GM19452 (cell line): ENCODE results near the gene CASK.

ENCODE experiments used
- ATAC-seq: cut with Tn5 transposase; IDR thresholded peaks from one replicate; pipeline ENCODE4 v1.9.1; 2021; ENCODE audit not compliant: unreplicated experiment

The CASK gene

DNA sequence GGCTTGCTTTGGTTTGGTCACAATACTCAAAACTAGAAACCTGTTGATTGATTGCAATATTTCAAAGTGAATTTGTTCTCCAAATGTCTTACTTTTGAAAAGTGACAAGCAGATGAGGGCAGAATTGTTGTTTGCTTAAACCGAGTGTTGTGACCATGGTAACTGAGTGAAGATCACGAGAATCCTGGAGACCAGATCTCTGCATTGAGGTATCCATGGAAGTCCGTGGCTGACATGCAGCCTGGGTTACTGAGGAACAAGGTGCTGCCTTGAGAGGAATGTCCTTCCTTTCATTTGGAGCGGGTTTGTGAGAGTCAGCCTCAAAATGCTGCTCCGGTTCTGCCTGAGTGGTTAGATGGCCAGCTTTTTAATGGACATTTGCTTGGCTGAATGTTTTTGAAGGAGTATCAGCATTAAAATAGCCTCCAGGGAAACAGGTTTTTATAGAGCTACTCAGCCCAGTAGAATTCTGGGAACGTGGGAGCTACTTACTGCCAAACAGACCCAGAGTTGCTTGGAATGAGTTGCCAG, 444.9 kb downstream of the CASK start:
- ATAC-seq, result no peak

DNA sequence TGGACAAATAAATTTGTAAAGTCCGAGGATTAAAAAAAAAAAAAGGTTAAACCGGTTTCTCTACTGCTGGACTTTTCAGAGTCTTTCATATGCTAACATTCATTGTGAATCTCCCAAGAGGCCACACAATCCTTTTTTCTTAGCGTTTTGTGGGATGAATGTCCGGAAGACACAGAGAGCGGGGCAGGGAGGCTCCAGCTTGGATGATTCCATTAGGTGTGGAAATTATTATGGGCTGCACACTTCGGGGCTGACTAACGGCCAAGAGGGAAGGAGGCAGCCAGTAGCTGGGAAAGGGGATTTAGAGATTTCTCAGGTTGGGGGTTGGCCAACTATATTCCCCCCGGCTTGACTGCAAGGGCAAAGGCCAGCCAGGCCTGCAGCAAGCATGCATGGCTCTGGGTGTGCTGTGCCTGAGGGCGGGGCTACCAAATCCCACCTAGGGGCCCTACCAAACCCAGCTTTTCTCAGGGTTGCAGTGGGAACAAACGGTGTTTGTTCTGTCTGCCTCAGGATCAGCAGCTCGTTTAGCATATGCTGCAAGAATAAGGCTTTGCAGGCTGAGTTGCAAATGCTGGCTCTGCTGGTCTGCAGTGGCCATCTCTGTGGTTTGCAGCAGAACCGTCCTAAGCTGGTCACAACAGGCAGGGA, 447.6 kb downstream of the CASK start:
- no peak for ATAC-seq

DNA sequence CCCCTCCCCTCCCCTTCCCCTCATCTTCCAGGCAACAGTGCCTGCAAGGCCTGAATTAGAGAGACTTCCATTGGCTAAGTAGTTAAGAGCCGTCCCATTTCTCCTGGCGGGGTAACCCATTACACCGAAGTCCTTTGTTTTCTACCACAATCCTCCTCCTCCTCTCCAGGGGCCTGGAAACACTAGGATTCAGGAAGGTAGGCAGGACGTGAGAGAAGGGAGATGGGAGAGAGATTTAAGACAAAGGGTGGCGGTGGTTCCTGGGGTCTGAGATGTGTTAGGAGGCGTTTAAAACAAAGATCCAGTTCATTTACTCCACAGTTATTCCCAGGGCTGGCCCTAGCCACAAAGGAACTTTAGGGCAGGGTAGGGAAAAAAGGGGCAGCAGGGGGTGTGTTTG, 448.2 kb downstream of the CASK start:
- no peak for ATAC-seq

DNA sequence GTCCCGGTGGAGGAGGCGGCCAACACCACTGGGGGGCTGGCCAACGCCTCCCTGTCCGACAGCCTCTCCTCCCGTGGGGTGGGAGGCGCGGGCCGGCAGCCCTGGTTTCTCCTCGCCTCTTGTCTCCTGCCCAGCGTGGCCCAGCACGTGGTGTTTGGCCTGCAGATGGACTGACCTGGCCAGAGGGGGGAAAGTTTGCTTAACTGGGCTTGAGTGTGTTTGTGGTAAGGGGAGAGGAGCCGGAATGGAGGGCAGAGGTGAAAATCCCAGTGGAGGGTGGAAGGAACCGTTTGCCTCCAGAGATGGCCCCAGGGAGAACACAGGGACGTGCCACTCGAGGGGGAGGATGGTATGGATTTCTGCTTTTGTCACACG, 448.6 kb downstream of the CASK start:
- ATAC-seq, result no peak

DNA sequence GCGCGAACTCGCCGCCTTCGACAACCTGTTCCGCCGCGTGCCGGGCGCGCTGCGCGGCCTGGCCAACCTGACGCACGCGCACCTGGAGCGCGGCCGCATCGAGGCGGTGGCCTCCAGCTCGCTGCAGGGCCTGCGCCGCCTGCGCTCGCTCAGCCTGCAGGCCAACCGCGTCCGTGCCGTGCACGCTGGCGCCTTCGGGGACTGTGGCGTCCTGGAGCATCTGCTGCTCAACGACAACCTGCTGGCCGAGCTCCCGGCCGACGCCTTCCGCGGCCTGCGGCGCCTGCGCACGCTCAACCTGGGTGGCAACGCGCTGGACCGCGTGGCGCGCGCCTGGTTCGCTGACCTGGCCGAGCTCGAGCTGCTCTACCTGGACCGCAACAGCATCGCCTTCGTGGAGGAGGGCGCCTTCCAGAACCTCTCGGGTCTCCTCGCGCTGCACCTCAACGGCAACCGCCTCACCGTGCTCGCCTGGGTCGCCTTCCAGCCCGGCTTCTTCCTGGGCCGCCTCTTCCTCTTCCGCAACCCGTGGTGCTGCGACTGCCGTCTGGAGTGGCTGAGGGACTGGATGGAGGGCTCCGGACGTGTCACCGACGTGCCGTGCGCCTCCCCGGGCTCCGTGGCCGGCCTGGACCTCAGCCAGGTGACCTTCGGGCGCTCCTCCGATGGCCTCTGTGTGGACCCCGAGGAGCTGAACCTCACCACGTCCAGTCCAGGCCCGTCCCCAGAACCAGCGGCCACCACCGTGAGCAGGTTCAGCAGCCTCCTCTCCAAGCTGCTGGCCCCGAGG, 449.2 kb downstream of the CASK start:
- ATAC-seq, result no peak

DNA sequence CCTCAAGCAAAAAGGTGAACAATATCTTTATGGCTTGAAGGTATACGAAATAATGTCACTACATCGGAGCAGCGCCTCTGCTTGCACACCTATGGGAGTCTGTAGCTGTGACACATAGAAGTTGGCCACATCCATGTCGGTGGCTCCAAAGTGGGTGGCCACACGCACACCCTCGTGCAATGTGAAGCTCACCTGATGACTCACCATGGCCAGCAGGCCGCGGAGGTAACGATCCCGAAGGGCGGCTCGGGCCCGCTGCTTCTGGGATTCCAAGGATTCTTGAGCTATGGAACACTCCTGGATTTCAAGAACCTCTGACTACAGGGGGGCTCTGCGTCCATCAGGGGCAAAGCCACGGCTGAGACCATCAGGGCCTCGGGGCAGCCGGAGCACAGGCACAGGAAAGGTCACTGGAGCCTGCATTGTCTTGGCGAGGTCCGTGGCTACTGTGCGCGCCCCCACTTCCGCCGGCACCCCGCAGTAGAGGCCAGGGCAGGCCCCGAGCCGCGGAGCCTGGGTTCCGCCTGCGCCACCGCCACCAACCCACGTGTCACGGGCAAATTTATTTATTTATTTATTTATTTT, 451.0 kb downstream of the CASK start:
- no peak for ATAC-seq

DNA sequence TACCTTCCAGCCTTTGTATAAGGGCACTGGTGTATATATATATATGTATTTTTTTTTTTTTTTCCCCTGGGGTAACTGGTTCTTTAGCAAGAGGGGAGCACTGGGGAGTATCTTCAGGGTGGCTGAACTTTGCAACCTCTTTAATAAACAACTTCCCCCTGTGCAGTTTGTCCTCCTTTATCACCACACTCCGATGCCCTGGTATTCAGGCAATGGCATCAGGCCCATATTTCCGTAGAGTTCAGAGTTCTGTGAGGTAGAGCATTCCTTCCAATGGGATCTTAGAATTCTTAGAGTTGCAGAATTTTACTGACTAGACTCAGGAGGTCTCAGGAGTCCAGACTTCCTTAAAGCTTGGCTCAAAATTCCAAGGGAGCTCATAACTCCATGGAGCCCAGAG, 451.6 kb downstream of the CASK start:
- ATAC-seq, result no peak

DNA sequence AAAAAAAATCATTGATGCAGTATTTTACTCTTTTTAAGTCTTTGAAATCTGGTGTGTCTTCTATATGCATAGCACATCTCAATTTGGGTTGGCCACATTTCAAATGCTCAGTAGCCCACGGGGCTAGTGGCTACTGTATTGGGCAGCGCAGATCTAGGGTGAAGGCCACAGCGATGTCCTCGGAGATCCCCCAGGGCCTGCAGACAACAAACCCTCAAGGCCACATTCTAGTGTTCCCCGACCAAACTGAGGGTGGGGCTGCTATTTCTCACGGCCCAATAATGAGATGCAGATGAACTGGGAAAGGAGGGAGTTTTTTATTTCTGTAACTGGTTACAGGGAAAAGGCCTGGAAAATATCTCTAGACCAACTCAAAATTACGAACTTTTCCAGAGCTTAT, 452.6 kb downstream of the CASK start:
- ATAC-seq, result no peak

DNA sequence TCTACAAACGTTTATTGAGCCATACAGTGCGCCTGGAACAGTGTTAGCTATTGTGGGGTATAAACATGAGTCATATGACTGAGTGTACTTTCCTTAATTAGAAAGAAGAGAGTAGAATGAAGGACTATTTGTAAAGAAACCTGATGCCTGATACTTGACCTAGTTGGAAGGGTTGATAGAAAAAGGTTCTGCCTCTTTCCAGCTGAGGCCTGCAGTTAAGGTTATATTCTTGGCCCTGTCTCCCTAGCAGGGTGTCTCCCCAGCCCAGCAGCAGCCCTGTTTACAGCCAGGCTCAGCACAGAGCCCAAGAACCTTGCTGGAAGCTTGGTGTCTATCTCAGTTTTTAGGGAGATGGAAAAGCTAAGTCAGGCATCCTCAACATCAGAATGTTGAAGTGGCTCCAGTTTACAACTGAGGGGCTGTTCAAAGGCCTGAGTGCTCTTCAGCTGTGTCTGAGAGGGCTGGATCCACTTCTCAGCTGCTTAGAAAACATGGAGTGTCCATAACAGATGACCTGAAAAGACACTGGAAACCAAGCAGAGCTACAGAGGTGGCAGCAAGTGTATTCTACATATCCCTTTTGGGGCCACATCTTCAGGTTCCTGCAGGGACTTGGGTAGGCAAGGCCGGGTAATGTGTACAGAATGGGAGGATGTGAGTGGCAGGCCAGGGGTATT, 454.6 kb downstream of the CASK start:
- no peak for ATAC-seq
